ENCODE results near the gene TDRD10.

TDRD10 gene

DNA sequence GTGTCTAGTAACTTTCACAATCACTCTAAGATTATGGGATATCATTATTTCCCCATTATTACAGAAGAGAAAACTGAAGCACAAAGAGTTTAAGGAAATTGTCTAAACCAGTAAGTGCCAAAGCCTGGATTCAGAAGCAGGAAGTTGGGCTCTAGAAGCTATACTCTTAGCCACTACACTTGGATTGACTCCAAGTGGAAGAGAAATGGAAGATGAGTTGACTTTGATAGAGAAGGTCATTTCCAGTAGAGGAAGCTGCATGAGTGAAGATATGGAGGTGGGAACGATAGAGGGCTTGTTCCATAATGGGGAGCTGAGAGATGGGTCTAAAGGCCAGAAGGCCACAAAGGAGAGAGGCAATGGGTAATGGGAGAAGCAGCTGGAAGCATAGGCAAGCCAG lies 11.7 kb upstream of the TDRD10 start:
- TF ChIP-seq CTCF (conservative IDR thresholded peaks at IDR 0.05), result no peak
- H3K27ac ChIP-seq, result no peak overlapping the region

DNA sequence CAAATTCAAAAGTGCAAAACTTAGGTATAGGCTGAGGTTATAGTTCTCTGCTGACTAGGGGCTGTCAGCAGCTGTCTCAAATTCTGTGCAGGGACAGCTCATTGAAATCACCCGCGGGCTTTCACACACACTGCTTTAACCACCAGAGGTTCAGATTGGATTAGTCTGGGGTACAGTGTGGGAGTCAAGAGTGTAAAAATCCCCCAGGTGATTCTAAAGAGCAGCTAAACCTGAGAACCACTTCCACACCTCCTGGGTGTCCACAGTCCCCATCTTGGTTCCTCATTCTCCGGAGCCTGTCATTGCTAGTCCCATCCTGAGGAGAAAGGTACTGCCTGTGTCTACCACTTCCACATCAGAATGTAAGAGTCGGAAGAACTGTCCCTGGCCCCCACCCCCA lies 9.9 kb upstream of the TDRD10 start:
- H3K27ac ChIP-seq, result no peak overlapping the region
- no peak for TF ChIP-seq CTCF (conservative IDR thresholded peaks at IDR 0.05)

- no peak overlapping the region for H3K27ac ChIP-seq
- no peak; the same call in 1 of the 2 replicates for TF ChIP-seq CTCF (conservative IDR thresholded peaks at IDR 0.05)
Observed at GRCh38 chr1:154493276-154493675, 8.7 kb upstream of the TDRD10 start.

DNA sequence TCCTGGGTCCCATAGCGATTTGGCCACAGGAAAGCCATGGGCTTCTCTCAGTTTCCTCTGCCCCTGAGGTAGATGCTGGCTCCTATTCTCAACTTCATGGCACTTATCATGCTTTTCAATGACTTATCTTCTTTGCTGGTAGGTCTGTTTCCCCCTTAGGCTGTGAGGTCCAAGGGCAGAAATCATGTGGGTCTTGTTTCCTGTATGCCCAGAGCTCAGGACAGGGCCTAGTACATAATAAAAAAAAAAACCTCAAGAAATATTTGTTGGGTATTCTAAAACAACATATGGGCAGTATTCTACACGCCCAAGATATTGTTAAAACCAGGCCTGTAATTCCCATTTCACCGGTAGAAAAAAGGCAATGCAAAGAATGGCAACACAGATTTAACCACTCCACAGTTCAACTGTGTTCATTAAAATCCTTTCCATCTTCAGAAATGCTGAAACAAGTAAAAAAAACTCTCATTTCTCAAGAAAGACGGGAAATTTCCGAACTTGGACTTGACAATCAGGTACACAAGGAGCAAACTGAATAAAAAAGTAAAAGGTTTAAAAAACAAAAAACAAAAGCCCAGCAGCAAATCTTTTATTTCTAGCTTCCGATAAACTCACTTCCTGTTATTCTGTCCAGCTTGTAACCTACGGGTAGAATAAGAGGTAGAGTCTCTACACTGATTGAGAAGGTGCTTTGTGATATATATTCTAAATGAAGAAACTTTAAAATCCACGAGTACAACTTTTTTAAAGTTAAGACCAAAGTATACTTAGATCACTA lies 6.3 kb upstream of the TDRD10 start:
- no peak overlapping the region for H3K27ac ChIP-seq

GRCh38 chr1:154496383-154496782 lies 5.6 kb upstream of the TDRD10 start:
- no peak overlapping the region for H3K27ac ChIP-seq
- no peak for TF ChIP-seq CTCF (conservative IDR thresholded peaks at IDR 0.05)

More for the DNA sequence above, 6.3 kb upstream of the TDRD10 start:
- no peak for TF ChIP-seq CTCF (conservative IDR thresholded peaks at IDR 0.05)

DNA sequence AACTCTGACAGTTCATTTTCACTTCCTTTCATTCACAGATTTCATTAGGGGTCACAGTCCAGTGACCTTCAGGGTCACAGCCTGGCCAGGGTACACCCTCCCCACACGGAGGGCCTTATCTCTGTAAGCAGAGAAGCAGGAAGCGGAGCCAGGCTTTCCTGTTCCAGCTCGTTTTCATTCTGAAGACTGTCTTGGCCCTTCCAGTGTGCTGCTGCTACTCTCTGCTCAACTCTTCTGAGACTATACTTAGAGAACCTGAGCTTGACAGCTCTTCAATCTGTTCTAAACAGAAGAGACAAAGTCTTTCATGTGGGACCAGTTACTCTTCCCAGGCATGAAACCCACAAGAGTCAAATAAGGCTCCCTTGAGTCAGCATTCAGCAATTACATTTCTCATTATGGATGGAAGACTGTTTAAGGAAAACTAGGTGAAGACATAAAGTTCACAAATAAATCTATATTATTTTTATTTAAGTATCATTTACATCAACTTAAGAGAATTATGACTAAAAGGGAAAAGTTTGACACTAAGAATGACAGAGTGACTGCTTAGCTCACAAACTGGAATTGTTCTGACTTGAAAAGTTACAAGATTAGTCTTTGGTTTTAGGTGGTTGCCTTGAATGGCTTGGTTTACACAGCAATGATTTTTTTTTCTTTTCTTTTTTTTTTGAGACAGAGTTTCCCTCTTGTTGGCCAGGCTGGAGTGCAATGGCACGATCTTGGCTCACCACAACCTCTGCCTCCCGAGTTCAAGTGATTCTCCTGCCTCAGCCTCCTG lies 4.8 kb upstream of the TDRD10 start:
- no peak for TF ChIP-seq CTCF (conservative IDR thresholded peaks at IDR 0.05)
- no peak overlapping the region for H3K27ac ChIP-seq

DNA sequence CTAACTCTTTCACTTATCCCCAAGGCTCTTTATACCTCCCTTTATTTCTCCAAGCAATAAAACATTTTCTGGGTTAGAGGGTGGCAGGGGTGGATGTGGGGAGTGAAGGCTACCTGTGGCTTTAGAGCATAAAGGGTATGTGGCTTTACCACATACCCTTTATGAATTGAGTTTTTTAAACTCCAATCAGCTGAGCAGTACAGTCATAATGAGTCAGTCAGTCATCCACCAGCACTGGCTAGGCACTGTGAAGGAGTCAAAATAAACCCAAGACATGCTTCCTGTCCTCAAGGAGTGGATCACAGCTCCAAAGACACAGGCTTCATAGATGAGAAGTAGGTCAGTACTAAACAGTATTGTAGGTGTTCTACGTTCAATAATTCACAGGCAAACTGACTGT lies 2.6 kb upstream of the TDRD10 start:
- no peak overlapping the region for H3K27ac ChIP-seq
- no peak for TF ChIP-seq CTCF (conservative IDR thresholded peaks at IDR 0.05)
